HEK293 (cell line): ENCODE measurements around the gene CYP1B1.

Experiments
- CTCF ChIP-seq: fragments of 450-650 bp; formaldehyde crosslinking; IDR thresholded peaks from 2 replicates; pipeline ENCODE4 v1.5.1; 2016; ENCODE audit warnings: missing biosample characterization, missing genetic modification characterization
- INSM2 ChIP-seq: fragments of 450-650 bp; formaldehyde crosslinking; IDR thresholded peaks from 2 replicates; pipeline ENCODE4 v1.5.1; 2016; ENCODE audit warnings: missing biosample characterization, missing genetic modification characterization
- KLF1 ChIP-seq: fragments of 450-650 bp; formaldehyde crosslinking; IDR thresholded peaks from 2 replicates; pipeline ENCODE4 v1.5.1; 2016; ENCODE audit warnings: missing biosample characterization, missing genetic modification characterization
- KLF17 ChIP-seq: fragments of 450-650 bp; formaldehyde crosslinking; IDR thresholded peaks from 2 replicates; pipeline ENCODE4 v1.5.1; 2016; ENCODE audit warnings: missing biosample characterization, missing genetic modification characterization
- KLF8 ChIP-seq: fragments of 450-650 bp; formaldehyde crosslinking; IDR thresholded peaks from 2 replicates; pipeline ENCODE4 v1.5.1; 2016; ENCODE audit warnings: missing biosample characterization, missing genetic modification characterization
- PATZ1 ChIP-seq: fragments of 450-650 bp; formaldehyde crosslinking; IDR thresholded peaks from 2 replicates; pipeline ENCODE4 v1.5.1; 2016; ENCODE audit warnings: missing biosample characterization, missing genetic modification characterization
- PBX3 ChIP-seq: sonication (generic); formaldehyde crosslinking; IDR thresholded peaks from 2 replicates; pipeline ENCODE4 v1.8.1; 2022; ENCODE audit warnings: mild to moderate bottlenecking, moderate library complexity, missing genetic modification reagents
- PRDM4 ChIP-seq: fragments of 450-650 bp; formaldehyde crosslinking; IDR thresholded peaks from 2 replicates; pipeline ENCODE4 v1.5.1; 2017; ENCODE audit warnings: missing biosample characterization, missing genetic modification characterization
- SCRT1 ChIP-seq: fragments of 450-650 bp; formaldehyde crosslinking; IDR thresholded peaks from 2 replicates; pipeline ENCODE4 v1.5.1; 2016; ENCODE audit warnings: missing biosample characterization, missing genetic modification characterization, borderline replicate concordance
- SETDB1 ChIP-seq: IDR thresholded peaks from one replicate; pipeline ENCODE4 v1.6.1; 2017; ENCODE audit warnings: mild to moderate bottlenecking, low read length, moderate library complexity, mixed read lengths; ENCODE audit not compliant: insufficient read length
- ZBTB10 ChIP-seq: fragments of 450-650 bp; formaldehyde crosslinking; IDR thresholded peaks from 2 replicates; pipeline ENCODE4 v1.5.1; 2016; ENCODE audit warnings: missing biosample characterization, missing genetic modification characterization
- ZBTB21 ChIP-seq: fragments of 450-650 bp; formaldehyde crosslinking; IDR thresholded peaks from 2 replicates; pipeline ENCODE4 v1.5.1; 2017; ENCODE audit warnings: missing biosample characterization, missing genetic modification characterization
- ZIC2 ChIP-seq: fragments of 450-650 bp; formaldehyde crosslinking; IDR thresholded peaks from 2 replicates; pipeline ENCODE4 v1.5.1; 2016; ENCODE audit warnings: missing biosample characterization, missing genetic modification characterization
- ZNF132 ChIP-seq: fragments of 450-650 bp; formaldehyde crosslinking; IDR thresholded peaks from 2 replicates; pipeline ENCODE4 v1.5.1; 2017; ENCODE audit warnings: missing biosample characterization, missing genetic modification characterization, borderline replicate concordance
- ZNF157 ChIP-seq: fragments of 450-650 bp; formaldehyde crosslinking; IDR thresholded peaks from 2 replicates; pipeline ENCODE4 v1.5.1; 2016; ENCODE audit warnings: missing biosample characterization, missing genetic modification characterization
- ZNF366 ChIP-seq: fragments of 450-650 bp; formaldehyde crosslinking; conservative IDR thresholded peaks from 2 replicates; pipeline ENCODE4 v1.5.1; 2016; ENCODE audit warnings: missing biosample characterization, missing genetic modification characterization
- ZNF37A ChIP-seq: fragments of 450-650 bp; IDR thresholded peaks from 2 replicates; pipeline ENCODE4 v1.5.1; 2018; ENCODE audit warnings: missing biosample characterization, missing genetic modification characterization
- ZNF398 ChIP-seq: fragments of 450-650 bp; formaldehyde crosslinking; IDR thresholded peaks from 2 replicates; pipeline ENCODE4 v1.5.1; 2017; ENCODE audit warnings: missing biosample characterization, missing genetic modification characterization
- ZNF544 ChIP-seq: fragments of 450-650 bp; formaldehyde crosslinking; IDR thresholded peaks from 2 replicates; pipeline ENCODE4 v1.5.0; 2017; ENCODE audit warnings: missing biosample characterization, missing genetic modification characterization
- ZNF561 ChIP-seq: fragments of 450-650 bp; IDR thresholded peaks from 2 replicates; pipeline ENCODE4 v1.5.1; 2018; ENCODE audit warnings: missing biosample characterization, missing genetic modification characterization, borderline replicate concordance
- ZNF600 ChIP-seq: fragments of 450-650 bp; formaldehyde crosslinking; IDR thresholded peaks from 2 replicates; pipeline ENCODE4 v1.5.1; 2016; ENCODE audit warnings: missing biosample characterization, missing genetic modification characterization
- ZNF660 ChIP-seq: fragments of 450-650 bp; IDR thresholded peaks from 2 replicates; pipeline ENCODE4 v1.5.1; 2018; ENCODE audit warnings: missing biosample characterization, mild to moderate bottlenecking, missing genetic modification characterization
- ZNF670 ChIP-seq: fragments of 450-650 bp; formaldehyde crosslinking; IDR thresholded peaks from 2 replicates; pipeline ENCODE4 v1.5.1; 2016; ENCODE audit warnings: missing biosample characterization, missing genetic modification characterization, low read depth
- ZNF785 ChIP-seq: fragments of 450-650 bp; formaldehyde crosslinking; IDR thresholded peaks from 2 replicates; pipeline ENCODE4 v1.5.1; 2016; ENCODE audit warnings: missing biosample characterization, missing genetic modification characterization

The CYP1B1 gene

GRCh38 chr2:38076710-38077430 lies 919 bp upstream of the CYP1B1 start (continued):
- TF ChIP-seq KLF17 (tag by site-specific recombination) = no peak
- TF ChIP-seq KLF8 = peak; percentile 35; the same call in 1 of the 2 replicates
- TF ChIP-seq INSM2 (tag by site-specific recombination) = no peak
- peak; percentile 60; the same call in 1 of the 2 replicates for TF ChIP-seq CTCF (tag by site-specific recombination)
- peak; percentile 75 for TF ChIP-seq ZBTB10 (tag by site-specific recombination)
- TF ChIP-seq ZNF366 (tag by site-specific recombination) = no peak
- no peak for TF ChIP-seq ZBTB21 (tag by site-specific recombination)
- TF ChIP-seq ZNF561 (tag by site-specific recombination) = peak; percentile 34; the same call in 1 of the 2 replicates
- TF ChIP-seq ZNF157 (tag by site-specific recombination) = no peak
- TF ChIP-seq ZNF670 (tag by site-specific recombination) = no peak
- no peak for TF ChIP-seq ZNF544
- TF ChIP-seq SETDB1 = no peak
- TF ChIP-seq ZNF398 (tag by site-specific recombination) = peak; percentile 86
- TF ChIP-seq ZNF37A (tag by site-specific recombination) = no peak
- TF ChIP-seq KLF1 (tag by site-specific recombination) = peak; percentile 94
- TF ChIP-seq SCRT1 (tag by site-specific recombination) = no peak
- TF ChIP-seq PBX3 (CRISPR knock-in tag) = peak; percentile 75; the same call in 1 of the 2 replicates
- no peak for TF ChIP-seq ZNF132 (tag by site-specific recombination)
- 0 out of 2 replicates have a peak, but pooled peaks have one; percentile 8 for TF ChIP-seq ZNF785
- TF ChIP-seq ZIC2 (tag by site-specific recombination) = peak; percentile 90
- TF ChIP-seq PRDM4 (tag by site-specific recombination) = 0 out of 2 replicates have a peak, but pooled peaks have one; percentile 43
- peak; percentile 90 for TF ChIP-seq PATZ1 (tag by site-specific recombination)
- TF ChIP-seq ZNF600 (tag by site-specific recombination) = no peak
- peak; percentile 30; the same call in 1 of the 2 replicates for TF ChIP-seq ZNF660 (tag by site-specific recombination)
